ENCODE results near the gene OR5A1.

- TF ChIP-seq CTCF (IDR thresholded peaks at IDR 0.05; ENCODE audit: low read length), result no peak
- TF ChIP-seq EZH2 (optimal IDR thresholded peaks at IDR 0.05; ENCODE audit: low read depth, low read length), result no peak
- no peak for TF ChIP-seq EZH2phosphoT487 (IDR thresholded peaks at IDR 0.05; ENCODE audit: low read length)
Measured at GRCh38 chr11:59456661-59457060, 20.4 kb downstream of the OR5A1 start, which contains the start of gene OR4D6.

All from MM.1S (cell line).